Stimulated activated CD8-positive, alpha-beta memory T cell treated with anti-CD3 and anti-CD28 coated beads, Interleukin-4, amount 100 ng/mL, for 48 hours (primary cell): ENCODE measurements around the gene MALT1.

Source experiments
- DNase-seq: peaks from one replicate; pipeline ENCODE4 v3.0.0-alpha.2; 2020

Gene MALT1

GRCh38 chr18:58780045-58780444 is 108.8 kb downstream of the MALT1 start:
- no peak for DNase-seq

DNA sequence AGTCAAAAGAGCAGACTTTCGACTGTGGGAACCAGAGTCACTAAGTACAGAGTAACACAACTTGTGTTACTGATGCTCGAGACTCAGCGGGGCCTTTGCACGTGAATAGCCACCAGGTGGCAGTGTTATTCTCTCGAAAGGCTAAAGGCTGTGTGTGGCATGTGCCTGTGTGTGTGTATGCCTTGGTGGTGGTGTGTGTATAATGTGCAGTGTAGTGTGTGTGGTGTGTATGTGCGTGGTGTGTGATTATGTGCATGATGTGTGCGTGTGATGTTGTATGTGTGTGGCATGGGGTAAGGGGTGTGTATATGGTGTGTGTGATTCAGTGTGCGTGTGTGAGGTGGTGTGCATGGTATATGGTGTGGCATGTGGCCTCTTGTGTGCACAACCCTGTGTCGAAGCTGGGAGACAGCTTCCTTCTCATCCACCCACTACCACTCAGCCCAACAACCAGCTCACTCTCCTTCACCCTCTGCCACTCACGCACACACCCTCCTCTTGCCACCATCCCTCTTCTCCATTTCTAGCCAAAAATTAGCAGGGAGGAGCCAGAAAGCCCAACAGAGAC is 110.4 kb downstream of the MALT1 start:
- peak; percentile 79 for DNase-seq

- DNase-seq = no peak
Measured at GRCh38 chr18:58784601-58785137, 113.4 kb downstream of the MALT1 start.

- DNase-seq = no peak
Measured at GRCh38 chr18:58785171-58785805, 114.0 kb downstream of the MALT1 start.

- no peak for DNase-seq
Measured at GRCh38 chr18:58785870-58786269, 114.6 kb downstream of the MALT1 start.

- no peak for DNase-seq
Measured at GRCh38 chr18:58787536-58788149, 116.4 kb downstream of the MALT1 start.

DNA sequence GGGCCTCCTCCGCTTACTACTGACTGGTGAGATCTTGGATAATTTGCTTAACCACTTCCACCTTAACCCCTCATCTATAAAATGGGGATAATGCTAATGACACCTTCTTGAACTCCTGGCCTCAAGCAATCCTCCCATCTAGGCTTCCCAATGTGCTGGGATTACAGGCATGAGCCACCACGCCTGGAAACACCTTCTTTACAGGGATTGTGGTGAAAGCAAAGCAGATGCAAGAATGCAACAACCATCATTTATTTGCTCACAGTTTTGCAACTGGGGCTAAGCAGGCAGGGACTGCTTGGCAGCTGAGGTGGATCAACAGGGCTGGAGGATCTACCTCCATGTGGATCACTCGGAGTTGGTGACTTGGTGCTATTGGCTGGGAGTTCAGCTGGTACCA is 117.2 kb downstream of the MALT1 start:
- no peak for DNase-seq

DNA sequence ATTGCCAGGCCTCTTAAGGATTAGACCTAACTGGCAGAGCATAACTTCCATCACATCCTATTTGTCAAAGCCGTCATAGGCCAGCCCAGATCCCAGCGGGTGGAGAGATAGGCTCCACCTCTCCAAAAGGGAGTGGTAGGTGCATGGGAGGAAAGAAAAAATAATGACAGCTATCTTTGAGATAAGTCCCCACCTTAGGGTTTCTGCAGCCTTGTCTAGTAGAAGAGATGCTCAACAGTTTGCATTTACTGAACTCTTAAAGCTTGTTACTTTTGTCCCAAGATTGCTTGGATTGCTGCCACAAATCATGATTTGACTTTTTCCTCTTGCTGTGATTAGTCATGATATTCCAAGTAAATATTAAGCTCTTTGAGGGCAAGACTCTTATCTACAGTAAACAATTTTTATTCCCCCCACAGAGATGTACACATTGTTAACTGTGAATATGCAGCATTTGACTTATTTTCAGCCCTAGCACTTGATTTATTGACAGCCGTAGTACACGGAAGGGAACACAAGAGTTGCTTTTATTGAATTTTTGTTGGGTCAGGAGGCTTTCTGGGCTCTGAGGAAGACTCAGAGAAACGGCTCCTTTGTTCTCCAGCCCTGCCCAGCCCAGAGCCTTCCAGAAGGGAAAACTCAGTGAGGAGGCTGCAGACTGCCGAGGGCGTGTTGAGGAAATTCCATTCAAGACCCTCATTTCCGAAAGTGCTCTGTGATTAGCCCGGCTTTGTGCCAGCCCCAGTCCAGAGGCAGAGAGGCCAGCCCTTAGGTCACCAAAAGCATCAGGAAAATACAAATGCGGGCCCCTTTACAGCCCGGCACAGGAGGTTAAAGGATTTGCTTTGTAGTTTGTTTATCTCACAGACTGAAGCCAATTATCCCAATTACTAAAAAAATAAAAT is 118.0 kb downstream of the MALT1 start:
- no peak for DNase-seq

DNA sequence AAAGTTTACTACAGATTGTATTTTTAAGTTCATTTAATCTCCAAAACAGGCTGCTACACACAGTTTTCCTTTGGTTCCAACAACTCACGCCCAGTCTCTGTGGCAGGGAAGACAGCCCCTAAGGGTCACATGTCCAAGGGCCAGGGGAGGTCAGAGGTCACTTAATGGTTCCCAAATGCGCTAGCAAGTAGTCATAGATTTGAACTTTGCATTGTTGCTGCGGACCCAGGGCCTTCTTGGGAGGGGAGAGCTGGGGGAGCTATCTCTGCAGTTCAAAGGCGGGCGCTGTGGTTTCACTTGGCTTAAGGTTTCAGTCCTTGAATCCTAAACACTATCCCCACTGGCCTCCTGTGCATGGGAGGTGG is 118.6 kb downstream of the MALT1 start:
- DNase-seq = no peak

GRCh38 chr18:58792086-58792485 is 120.8 kb downstream of the MALT1 start:
- DNase-seq = no peak

- no peak for DNase-seq
Measured at GRCh38 chr18:58793361-58793760, 122.1 kb downstream of the MALT1 start.

GRCh38 chr18:58796220-58796619 is 125.0 kb downstream of the MALT1 start:
- DNase-seq = no peak

DNA sequence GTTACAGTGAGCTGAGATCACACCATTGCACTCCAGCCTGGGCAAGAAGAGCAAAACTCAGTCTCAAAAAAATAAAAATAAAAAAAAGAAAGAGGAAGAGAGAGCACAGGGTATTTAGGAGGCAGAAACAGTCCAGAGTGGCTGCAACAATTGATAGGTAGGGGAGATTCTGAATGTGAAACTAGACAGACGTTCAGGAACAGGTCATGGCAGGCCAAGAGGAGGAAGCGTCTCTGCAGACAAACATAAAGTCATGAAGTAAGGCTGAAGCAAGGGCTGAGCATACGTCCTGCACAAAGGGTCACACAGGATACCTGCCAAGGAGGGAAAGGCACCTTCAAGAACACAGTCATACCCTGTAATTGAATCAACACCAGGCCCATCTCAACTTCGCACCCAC is 129.3 kb downstream of the MALT1 start:
- DNase-seq = no peak

- no peak for DNase-seq
Measured at GRCh38 chr18:58802959-58803358, 131.7 kb downstream of the MALT1 start.

- no peak for DNase-seq
Measured at GRCh38 chr18:58803978-58804377, 132.7 kb downstream of the MALT1 start.
